Right renal cortex interstitium (tissue), 3 donors: ENCODE measurements around the gene ACOXL. TPM values are rescaled to one million over a fixed set of nuclear protein-coding genes. Genes with fewer than 3 reads are reported as not detected.
"Not testable (repeated sequence)": the region's sequence is repeated elsewhere in the genome, so short reads cannot be mapped to it uniquely, and the experiment has no call there.

Source experiments
- DNase-seq, 3 donors: peaks; one replicate each; pipeline ENCODE4 v3.0.0-alpha.2; 2013; ENCODE audit warnings: low read depth in 3 of 3, low spot score in 2 of 3
- polyA plus RNA-seq, 3 donors: library from polyadenylated mRNA; unstranded; fragments of 120-200 nt; gene quantifications; one replicate each; pipeline ENCODE4 v1.2.1, GENCODE V29; 2013; ENCODE audit not compliant: insufficient read length in 3 of 3

Gene ACOXL
- polyA plus RNA-seq, 3 donors = 0.35 to 0.83 (median 0.62) TPM

GRCh38 chr2:110852051-110852450, 119.7 kb downstream of the ACOXL start:
- DNase-seq = no peak

DNA sequence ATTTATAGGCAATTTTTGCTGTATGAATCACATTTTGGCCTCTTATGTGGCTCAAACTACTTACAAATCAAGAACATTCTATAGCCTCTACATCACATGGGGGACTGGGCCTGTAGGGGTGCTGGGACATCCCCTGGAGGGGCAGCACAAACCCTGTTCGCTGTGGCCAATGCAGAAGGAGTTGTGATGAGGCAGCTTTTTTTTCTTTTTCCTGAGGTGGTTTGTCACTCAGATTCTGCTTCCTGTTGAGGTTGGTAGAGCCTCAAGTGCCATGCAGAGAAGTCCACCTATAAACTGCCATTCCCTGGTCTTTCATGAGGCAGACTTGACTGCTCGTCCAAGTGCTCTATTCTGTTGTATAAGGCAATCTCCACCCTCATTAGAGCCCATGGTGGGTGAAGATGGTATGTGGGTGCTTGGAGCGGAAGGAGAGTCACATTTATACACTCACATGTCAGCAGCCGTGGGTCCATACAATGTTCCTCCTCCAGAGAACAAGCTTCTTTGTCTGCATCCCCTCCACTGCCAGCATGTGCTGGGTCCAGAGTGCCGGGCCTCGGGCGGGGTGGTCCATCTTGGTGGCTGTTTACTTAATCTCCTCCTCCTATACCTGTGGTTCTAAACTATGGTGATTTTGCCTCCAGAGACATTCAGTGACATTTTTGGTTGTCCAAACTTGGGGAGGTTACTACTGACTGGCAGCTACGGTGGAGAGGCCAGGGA, 120.3 kb downstream of the ACOXL start:
- DNase-seq = no peak

DNA sequence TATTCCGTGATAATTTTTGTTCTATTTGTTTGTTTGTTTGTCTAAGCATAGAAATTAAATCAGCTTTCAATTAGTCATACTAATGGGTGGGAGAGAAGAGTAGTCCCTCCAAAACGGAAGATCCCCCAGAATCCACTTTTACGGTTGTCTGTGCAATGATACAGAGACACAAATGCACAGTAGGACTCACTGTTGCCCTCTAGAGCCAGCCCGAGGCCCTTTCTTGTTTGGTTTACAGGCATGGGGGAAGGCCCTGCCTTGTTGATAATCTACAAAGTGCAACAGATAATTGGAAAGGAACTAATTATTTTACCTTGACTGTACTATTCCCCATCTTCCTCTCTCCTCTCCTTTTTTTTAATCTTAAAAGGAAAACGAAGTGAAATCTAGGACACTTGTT, 121.1 kb downstream of the ACOXL start:
- DNase-seq = no peak

- no peak for DNase-seq
These were observed 121.6 kb downstream of the ACOXL start for GRCh38 chr2:110853948-110854347.

DNA sequence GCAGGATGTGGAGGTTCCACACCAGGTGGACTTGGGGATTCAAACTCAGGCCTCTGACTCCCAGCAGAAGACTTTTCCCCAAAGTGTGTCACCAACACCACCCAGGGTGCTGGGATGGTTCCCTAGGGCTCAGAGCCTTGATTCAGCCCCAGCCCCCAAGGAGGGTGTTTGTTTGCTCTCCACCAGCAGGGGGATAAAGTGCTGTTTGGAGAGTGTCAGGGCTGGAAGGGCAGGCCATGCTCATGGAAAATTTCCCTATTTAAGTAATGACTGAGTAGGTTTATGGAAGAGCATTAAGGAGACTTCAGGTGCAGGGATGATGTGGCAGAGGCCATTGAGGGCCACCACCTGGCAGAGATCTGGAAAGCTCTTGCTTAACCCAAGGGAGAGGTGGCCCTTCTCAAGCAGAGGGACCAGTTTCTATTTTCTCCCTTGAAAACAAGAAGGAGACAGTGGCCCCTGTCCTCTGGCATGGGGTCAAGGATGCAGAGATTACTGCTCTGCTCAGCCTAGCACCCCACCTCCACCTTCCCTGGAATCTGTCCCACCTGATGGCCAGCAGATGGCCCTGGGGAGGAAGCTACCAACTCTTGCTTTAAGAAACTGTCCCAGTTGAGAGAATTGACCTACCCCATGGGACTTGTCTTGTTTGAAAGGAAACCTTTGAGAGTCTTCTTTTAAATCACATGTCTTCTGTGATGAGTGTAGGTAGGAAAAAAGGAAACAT, 122.1 kb downstream of the ACOXL start:
- DNase-seq = no peak

GRCh38 chr2:110855841-110856240, 123.5 kb downstream of the ACOXL start:
- DNase-seq = not testable (repeated sequence)

DNA sequence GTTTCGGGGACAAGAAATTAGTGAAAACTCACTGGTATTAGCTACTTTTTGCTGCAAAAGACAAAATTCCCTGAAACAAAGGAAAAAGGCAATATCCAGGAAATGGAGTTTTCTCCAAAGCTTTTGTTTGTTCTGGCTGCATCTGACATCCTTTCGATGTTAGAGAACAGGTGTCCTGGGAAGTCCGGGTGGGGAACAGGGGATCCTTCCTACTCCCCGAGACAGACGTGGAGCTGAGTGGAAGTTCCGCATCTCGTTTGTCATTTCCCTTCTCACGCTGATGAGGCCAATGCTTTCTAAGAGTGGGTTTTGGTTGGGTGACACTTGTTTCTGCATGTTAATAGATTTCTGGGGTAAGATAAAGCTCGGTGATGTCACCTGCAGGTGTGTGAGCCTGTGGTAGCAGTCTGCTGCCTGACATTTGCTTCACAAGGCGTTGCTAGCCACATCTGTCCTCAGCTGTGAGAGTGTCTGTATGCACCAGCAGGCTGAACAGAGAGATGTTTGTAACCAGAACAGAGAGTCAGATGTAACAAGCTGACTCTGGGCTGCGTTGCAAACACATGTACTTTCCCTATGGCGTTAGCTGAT, 125.9 kb downstream of the ACOXL start:
- DNase-seq = no peak

DNA sequence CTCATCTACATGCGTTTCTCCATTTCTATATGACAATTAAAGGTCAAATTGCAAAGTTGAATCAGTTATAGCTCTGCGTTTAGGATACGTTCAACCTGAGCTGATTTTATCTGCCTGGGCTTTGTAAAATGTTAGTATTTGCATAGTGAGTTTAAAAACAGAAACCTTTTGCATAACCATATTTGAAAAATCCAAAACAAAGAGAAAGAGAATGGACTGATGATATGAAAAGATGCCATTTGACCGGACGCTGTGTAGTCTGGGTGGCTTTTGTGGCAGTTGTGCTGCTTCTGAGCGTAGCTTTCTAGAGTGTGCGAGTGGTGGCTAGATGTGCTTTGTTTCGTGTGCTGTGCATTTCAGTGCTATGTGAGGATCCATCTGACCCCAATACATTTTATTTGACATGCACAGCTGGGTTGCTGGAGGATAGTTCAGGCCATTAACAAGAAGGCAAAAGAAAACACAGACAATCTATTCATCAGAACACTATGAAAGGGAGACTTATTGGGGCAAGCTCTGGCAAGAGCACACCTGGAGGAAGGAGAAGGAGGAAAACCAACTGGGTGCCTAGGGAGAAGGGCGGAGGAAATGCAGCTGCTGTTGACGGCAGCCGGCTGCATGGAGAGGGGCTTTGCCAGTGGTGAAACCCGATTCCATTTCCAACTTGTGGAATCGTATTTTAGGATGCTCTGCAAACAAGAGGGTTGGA, 126.8 kb downstream of the ACOXL start:
- DNase-seq = no peak

GRCh38 chr2:110860630-110861029, 128.3 kb downstream of the ACOXL start:
- no peak for DNase-seq

- DNase-seq = no peak
These were observed 129.4 kb downstream of the ACOXL start for GRCh38 chr2:110861616-110862260.

GRCh38 chr2:110863726-110864125, 131.4 kb downstream of the ACOXL start:
- no peak for DNase-seq

DNA sequence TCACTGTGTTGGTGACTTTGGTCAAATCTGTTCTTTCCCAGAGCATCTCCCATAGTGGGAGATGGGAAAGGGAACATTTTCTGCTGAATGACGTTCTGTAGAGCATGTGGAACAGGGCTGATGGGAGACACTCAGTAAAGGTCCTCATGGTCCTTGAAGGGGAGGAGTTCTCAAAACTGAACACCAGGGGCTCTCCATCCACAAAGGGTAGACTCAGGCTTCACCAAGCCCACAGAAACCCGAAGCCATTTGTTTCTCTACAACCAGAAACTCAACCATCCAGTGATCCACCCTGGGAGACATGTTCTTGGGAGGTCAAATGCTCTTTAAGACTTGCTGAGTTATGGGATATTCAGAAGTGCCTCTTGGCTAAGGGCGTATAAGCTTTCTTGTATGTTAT, 131.8 kb downstream of the ACOXL start:
- DNase-seq = no peak

- DNase-seq = no peak
These were observed 132.4 kb downstream of the ACOXL start for GRCh38 chr2:110864731-110865130.

DNA sequence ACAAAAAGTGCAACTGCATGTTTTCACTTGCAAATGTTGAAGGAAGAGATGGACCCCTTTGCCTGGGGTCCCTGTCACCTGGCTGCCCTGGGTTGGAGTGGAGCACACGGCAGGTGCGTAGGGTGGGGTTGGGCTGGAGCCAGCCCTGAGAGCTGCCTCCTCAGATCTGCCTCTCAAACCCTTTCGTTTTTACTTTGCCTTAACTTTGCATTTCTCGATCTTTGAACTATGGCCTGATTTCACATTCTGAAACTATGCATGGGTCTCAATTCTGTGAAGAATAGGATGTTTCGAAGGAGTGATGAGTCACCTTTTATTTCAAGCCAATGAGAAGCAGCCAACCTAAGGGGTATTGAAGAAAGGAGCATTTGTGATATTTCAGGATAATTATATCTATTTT, 132.8 kb downstream of the ACOXL start:
- no peak for DNase-seq

GRCh38 chr2:110866045-110866444, 133.7 kb downstream of the ACOXL start:
- no peak for DNase-seq

GRCh38 chr2:110866466-110866865, 134.1 kb downstream of the ACOXL start:
- no peak for DNase-seq

DNA sequence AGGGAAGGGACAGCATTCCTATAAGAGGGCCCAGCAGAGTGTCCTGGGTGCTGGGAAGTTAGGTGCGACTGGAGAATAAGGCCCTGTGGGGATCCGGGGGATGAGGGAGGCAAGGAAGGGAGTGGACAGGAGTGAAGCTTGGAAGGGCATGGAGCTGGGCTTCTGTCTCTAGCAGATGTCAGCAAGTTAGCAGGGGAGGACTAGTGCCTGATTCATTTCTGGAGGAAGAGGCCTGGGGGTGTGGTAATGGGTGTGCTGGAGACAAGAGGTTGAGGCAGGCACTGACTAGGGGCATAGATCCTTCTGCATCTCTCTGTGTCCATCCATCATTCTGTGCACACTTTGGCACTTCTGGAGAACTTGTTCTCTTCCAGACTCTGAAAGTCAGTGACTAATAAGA, 134.7 kb downstream of the ACOXL start:
- no peak for DNase-seq

- no peak for DNase-seq
These were observed 136.6 kb downstream of the ACOXL start for GRCh38 chr2:110868971-110869370.

DNA sequence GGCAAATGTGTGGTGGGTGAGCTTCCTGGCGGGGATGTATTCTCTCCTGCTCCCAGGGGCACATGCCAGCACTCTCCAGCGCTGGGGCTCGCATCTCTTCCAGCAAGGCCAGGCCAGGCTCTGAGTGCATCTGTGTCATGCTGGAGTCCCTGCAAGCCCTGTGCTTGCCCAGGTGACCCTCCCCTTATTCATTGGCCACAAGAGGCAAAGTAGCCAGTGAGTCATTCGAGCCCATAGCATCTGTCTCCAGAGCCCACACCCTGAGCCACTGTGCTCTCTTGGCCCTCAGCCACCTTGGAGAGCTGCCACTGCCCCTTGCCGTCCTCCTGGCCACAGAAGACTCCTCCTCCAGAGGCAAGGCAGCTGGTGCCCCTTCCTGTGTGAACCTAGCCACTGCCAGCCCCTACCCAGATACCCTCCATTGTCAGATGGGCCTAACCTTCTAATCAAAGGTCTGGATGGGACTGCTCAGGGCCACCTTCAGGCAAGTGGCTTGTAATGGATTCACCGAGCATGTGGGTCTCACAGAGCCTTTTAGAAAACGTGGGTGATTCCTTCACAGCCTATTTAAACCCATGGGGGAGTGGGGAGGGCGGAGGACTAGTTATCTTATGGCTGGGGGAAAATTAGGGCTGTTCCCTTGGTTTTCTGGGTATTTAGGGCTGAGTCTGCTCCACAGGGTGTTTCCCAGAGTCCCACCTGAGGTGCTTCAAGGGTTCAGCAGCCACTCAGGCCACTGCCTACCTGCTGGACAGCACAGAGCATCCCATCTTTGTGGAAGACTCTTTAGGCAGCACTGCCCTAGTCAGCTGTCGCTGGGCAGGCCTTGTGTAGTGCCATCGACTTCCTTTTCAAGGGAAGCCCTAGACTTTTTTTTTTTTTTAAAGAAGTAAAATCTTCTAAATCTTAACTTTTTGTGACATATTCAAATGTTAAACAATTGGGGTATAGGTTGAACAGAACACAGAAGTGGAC, 137.4 kb downstream of the ACOXL start:
- DNase-seq = no peak

DNA sequence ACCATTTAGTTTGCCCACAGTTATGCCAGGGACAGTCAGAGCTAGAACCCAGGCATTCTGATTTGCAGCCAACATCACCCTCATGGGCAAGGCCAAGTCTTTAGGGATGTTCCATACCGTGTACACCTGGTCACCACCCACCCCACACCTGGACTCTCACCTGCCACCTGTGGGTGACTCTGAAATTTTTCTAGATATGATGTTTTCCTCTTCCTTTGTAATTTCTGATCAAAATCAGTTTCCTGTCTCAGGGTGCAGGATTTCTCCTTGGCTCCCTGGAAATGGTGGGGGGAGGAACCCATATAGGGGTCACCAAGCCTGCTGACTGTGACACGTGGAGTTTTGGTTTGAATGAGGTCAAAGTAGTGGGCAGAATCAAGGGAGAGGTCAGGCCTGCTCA, 138.2 kb downstream of the ACOXL start:
- no peak for DNase-seq
